Right lung (tissue), 5 donors: ENCODE results near the gene OXT. TPM values are rescaled to one million over a fixed set of nuclear protein-coding genes. Genes with fewer than 3 reads are reported as not detected.
"Not testable (repeated sequence)": the region's sequence is repeated elsewhere in the genome, so short reads cannot be mapped to it uniquely, and the experiment has no call there.

Experiments
- DNase-seq, 2 donors: peaks; one replicate each; pipeline ENCODE4 v3.0.0-alpha.2; 2013
- polyA plus RNA-seq, 5 donors: library from polyadenylated mRNA; unstranded; fragments of 120-200 nt; gene quantifications; one replicate each; pipeline versions ENCODE4 v1.2.1 to v1.2.3, GENCODE V29; 2013; ENCODE audit warnings: inconsistent platforms in 1 of 5, low replicate concordance in 1 of 5; ENCODE audit not compliant: insufficient read length in 5 of 5, insufficient read depth in 1 of 5

Gene OXT
- polyA plus RNA-seq, 5 donors, result not detected

DNA sequence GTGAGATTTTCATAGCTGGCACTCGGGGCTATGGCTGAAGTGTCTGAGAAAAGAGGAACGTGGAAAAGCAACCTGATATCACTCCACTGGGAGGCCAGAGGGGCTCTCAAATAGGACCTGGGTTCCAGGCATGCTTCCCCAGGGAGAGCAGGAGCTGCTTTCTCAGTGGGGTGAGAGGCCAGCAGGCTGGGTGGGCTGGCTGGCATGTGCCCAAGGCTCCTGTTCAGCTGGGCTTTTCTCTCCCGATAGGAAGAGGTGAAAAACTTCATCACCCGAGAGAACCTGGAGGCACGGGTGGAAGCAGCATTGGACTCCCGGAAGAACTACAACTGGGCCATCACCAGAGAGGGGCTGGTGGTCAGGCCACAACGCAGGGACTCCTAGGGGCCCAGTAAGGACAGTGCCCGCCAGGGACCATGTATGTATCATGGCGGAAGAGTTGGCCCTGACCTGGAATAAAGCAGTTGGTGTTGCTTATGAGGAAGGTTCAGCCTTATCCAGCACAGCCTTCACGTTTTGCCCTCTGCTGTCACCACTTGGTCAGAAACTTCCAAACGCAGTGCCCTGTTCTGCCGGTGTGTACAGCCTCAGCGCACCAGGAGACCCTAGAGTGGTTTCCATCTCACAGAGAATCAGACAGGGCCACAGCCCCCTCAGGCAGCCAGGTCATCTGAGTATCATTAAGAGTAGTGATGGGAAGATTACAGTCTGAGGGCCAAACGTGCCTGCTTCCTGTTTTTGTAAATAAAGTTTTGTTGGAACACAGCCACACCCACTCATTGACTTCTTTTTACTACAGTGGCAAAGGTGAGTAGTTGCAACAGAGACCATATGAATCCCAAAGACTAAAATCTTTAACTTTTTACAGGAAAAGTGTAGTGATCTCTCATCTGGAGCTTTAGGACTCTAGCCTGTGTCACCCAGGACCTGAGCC lies 23.7 kb upstream of the OXT start:
- DNase-seq, result no peak

DNA sequence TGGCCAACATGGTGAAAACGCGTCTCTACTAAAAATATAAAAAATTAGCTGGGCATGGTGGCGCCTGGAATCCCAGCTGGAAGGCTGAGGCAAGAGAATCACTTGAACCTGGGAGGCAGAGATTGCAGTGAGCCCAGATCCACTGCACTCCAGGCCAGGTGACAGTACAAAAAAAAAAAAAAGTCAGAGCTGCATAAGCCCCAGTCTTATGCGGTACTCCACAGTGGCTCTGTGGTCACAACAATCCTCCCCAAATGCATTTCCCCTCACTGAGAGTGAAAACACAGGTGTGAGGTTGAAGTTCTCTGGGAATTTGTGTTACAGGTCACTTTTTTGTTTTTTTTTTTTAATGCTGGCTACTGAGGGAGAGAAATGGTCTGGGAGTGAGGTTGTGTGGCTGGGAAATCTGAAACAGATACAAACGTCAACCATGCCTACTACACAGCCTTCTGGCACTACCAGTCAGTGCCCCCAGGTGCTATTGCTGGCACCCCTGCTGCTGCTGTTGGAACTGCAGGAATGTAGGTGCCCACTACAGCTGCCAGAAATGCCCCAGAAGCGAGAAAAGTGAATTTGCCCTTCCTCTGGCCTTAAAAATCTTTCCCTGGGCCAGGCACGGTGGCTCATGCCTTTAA lies 19.9 kb upstream of the OXT start:
- DNase-seq, result no peak

DNA sequence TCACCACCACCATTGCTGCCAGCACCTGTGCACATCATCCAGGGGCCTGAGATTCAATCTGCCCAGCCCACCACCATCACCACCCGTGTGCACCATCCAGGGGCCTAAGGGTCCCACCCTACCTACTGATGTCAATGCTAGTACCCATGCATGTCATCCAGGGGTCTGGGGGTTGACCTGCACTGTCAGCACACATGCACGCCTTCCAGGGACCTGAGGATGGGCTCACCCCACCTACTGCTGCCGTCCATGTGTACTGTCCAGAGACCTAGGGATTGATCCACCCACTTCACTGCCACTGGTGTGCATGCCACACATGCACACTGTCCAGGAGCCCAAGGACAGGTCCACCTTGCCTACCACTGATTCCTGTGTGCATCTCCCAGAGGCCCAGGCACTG lies 11.9 kb upstream of the OXT start:
- DNase-seq, result no peak

DNA sequence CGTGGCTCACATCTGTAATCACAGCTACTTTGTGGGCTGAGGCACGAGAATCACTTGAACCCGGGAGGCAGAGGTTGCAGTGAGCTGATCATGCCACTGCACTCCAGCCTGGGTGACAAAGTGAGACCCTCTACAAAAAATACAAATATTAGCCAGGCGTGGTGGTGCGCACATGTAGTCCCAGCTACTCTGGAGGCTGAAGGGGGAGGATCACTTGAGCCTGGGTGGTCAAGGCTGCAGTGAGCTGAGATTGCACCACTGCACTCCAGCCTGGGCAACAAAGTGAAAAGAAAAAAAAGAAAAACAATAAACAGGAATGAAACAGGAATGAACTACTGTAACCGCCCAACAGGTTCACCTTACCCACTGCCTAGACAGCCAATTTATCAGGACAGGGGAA lies 7.3 kb upstream of the OXT start:
- DNase-seq, result not testable (repeated sequence)

DNA sequence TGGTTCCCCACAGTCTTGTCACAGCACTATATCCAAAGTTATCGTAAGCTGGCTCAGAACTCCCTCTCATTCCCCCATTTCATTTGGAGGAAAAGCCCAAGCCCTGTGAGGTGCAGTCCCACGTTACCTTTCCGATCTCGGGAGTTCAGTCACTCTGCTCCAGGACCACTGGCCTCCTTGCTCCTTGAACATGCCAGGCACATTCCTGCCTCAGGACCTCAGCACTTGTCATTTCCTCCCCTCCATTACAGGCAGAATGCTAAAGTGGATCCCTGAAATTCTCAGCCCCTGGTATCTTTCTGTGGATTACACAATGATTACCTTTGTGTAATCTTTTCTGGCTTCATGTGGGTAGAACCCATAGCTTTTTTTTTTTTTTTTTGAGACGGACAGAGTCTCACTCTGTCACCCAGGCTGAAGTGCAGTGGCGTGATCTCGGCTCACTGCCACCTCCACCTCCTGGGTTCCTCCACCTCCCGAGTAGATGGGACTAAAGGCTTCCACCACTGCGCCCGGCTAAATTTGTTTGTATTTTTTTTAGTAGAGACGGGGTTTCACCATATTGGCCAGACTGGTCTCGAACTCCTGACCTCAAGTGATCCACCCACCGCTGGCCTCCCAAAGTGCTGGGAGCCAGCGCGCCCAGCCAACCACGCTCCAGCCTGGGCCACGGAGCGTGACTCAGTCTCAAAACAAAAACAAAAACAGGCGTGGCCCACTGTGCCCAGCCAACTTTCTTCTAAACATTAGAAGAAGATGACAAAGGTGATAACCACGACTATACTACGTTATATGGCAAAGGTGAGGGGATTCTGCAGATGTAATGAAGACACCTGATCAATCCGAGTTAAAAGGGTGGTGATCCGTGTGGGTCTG lies 4.0 kb upstream of the OXT start:
- no peak for DNase-seq

DNA sequence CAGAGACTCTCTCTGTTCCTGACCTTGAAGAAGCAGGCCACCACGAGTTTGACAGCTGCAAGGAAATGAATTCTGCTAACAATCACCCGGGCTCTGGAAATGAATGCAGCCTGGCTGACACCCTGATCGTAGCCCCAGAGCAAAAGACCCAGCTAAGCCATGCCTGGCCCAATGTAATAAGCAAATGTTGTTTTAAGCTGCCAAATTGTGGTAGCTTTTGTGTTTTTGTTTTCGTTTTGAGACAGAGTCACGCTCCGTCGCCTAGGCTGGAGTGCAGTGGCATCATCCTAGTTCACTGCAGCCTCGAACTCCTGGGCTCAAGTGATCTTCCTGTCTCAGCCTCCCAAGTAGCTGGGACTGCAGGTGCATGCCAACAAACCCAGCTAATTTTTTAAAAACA lies 3.3 kb upstream of the OXT start:
- no peak for DNase-seq

DNA sequence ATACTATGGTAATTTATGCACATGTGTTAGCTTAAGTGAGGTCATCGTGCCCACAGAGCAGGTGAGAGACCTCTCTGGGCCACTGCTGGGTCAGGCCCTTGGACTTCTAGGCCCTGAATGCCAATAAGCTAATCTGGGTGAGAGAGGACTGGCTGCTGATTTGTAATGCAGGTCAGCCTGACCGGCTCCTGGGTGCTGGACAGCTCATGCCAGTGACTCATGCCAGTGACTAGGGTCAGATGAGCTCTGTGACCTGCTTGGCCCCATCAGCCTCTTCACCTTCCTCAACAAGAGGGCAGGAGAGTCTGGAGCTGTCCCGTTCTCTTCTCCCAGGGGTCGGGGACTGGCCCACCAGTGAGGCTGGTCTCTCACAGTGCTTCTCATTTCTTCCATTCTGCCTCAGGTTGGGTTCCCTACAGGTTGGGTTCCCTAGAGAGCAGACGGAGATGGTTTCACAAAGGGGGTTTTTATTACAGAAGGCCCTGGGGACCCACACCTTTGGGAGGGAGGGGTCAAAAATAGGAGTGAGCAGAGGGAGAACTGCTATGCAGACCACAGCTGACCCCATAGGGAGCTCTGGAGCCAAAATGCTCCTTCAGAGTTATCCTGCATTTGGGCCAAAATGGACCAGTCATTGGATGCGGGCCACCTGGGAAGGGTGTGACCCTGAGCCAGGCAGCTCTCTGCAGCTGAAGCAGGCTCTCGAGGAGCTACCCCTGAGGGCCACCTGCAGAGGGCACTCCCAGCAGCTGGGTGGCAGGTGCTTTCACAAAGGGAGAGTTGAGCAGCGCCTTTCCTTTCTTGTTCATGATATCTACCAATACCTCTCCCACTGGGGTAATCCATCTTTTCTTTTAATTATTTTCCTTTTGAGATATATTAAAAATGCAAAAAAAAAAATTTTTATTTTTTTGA lies 2.2 kb upstream of the OXT start:
- DNase-seq, result no peak

DNA sequence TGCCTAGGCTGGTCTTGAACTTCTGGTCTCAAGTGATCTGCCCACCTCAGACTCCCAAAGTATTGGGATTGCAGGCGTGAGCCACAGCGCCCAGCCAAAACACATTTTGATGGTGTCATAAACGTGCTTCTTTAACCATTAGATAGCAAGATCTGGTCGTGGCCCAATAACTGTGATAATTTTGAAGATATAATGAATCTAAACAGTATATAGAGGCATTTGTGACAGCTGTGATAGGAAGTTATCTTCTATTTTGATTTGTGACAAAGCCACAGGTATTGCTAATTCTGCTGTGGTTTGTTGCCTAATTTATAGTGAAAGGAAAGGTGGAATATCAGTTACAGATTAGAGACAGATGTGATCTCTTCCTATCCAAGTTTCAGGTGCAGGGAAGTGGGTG lies 695 bp upstream of the OXT start:
- DNase-seq, result no peak

DNA sequence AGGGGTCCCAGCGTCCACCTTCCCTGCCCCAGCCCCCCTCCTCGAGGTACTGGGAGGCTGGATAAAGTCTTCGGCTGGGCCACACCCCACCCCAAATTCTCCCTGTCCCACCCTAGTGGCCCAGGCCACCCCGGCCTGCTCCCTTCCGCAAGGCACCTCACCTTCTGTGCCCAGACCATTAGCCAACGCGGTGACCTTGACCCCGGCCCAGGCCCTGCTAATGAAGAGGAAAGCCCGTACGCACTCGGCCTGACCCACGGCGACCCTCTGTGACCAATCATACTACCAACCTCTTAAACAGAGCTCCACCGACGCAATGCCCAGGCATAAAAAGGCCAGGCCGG lies 182 bp upstream of the OXT start:
- no peak for DNase-seq

DNA sequence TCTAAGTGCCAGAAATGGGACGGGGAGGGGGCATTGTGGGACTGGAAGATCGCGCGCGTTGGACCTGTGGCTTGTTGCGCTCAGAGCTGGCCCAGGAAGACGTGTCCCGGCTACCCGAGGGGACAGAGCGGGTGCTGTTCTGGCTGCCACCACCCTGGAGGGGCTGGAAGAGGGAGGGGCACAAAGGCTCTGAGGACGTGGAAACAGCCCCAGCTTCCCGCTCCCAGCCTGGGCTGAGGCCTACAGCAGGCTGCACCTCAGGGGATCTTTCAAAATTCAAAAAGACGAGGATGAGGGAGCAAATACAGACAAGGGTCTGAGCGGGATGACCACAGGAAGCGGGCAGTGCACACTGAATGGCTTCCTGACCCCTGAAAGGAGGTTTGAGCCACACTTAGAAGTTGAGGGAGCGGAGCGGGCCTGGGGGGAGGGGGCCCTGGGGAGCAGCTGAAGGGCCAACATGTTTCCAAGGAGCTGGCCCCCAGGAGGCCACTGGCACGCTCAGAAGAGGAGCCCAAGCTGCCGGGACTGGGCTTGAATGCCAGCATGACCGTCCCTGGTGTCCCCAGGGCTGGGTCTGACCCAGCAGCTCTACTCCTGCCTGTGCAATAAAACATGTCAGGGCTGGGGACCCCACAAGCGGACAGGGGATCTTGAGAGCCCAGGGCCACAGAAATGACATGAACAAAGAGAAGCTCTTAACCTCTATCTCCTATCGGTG lies 1.3 kb downstream of the OXT start:
- DNase-seq, result no peak

DNA sequence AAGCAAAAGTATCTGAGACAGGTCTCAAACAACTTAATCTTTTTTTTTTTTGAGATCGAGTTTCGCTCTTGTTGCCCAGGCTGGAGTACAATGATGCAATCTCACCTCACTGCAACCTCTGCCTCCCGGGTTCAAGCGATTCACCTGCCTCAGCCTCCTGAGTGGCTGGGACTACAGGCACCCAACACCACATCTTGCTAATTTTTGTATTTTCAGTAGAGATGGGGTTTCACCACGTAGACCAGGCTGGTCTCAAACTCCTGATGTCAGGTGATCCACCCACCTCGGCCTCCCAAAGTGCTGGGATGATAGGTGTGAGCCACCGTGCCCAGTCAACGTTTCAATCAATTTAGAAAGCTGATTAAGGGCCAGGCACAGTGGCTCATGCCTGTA lies 1.8 kb downstream of the OXT start:
- not testable (repeated sequence) for DNase-seq

DNA sequence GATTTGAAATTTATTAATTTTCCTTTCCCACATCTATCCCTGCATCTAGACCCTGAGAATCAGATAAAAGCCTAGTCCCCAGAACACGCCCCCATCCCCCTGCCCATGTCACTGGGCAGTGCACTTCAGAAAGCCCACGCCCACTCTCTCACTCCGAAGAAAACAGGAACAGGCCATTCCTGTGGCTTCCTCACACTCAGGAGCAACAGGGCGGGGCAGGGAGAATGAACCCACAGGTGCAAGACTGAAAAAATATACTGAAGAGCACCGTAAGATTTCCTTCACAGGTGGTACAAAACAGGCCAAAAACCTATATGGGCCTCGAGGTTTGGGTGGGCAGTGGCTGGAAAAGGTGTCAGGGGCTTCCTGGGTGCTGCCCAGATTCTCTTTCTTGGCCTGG lies 3.4 kb downstream of the OXT start:
- DNase-seq, result no peak

DNA sequence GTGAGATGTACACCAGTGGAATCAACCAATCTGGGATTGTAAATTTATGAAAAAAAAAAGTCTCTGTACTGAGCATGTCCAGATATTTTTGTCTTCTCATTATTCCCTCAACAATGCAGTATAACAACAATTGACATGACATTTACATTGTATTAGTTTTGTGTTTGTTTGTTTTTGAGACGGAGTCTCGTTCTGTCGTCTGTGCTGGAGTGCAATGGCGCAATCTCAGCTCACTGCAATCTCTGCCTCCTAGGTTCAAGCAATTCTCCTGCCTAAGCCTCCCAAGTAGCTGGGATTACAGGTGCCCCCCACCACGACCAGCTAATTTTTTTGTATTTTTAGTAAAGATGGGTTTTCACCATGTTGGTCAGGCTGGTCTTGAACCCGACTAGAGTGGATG lies 3.9 kb downstream of the OXT start:
- not testable (repeated sequence) for DNase-seq

DNA sequence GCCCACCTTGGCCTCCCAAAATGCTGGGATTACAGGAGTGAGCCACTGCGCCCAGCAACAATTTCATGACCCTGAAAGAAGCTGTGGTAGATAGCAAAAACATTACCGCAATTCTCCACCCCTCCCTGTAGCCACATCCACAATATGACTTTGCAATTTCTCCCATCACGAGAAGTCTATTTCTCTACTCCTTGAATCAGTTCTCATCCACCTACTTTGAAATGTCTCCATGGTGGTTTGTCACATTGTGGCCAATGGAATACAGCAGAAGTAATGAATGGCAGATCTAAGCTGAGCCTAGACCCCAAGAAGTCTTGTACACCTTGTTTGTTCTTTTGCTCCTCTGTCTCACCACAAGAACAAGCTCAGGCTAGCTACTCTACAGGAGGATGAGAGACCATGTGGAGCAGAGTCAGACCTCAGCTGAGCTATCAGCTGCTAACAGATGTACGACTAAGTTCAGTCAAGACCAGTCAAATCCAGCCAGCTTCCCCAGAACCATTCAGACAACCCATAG lies 6.3 kb downstream of the OXT start:
- no peak for DNase-seq

DNA sequence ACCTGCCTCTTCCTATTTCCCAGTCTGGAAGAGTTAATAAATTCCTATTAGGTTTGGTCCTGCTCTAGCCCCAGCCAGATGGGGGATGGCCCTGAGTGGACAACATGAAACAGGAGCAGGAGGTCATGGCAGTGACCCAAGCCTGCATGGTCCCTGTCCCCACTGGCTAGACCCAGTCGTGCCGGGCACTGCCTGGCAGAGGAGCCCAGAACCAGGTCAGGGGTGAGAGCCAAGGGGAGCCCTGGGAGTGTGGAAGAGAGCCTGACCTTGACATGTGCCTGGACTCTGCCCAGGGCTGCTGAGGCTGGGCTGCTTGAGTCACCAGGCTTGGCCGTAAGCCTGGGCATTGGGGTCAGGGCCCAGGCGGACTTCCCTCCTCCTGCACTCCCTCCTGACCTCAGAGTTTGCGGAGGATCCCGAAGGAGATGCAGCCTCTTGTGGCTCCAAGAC lies 9.5 kb downstream of the OXT start:
- no peak for DNase-seq

DNA sequence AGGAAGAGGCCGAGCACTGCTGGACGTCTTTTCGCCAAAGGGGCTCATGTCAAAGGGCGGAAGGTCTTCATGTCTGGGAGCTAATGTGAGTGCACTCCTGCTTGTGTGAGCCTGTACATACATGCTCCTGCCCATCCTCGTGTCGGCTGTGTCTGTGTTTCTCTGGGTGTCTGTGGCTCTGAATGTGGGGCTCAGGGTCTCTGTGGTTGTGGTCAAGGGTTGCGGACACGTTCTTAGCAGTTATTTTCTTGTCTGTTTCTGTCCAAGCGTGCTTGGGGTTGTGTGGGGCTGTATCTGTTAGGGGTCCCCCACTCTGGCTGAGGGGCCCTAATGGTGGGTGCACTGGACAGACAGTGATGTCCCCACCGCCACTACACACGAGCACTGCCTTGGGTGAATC lies 10.2 kb downstream of the OXT start:
- no peak for DNase-seq

DNA sequence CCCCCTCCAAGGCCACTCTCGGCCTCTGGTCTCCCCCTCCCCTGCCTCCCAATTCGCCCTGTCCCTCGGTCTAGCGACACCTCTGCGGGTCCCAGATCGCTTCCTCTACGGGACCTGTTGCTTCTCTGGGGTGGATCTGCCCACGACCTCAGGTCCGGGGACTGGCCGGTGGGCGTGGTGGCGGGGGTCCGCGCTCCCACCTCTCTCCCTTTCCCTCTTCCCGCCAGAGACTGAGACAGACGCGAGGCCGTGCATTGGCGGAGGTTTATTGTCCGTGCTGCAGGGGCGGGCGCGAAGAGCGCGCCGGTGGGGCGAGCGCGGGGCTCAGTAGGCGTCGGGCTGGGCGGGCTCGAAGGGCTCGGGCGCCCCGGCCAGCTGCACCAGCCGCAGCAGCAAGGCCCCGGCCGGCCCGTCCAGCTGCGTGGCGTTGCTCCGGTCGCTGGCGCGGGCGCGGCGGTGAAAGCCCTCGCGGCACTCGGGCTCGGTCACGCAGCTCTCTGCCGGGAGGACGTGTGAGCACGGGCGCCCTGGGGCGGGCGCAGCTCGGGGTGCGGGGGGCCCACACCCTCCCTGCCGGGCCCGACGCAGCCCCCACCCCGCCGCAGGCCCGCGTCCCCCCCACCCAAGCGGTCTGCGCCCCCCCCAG lies 11.0 kb downstream of the OXT start:
- DNase-seq, result no peak

DNA sequence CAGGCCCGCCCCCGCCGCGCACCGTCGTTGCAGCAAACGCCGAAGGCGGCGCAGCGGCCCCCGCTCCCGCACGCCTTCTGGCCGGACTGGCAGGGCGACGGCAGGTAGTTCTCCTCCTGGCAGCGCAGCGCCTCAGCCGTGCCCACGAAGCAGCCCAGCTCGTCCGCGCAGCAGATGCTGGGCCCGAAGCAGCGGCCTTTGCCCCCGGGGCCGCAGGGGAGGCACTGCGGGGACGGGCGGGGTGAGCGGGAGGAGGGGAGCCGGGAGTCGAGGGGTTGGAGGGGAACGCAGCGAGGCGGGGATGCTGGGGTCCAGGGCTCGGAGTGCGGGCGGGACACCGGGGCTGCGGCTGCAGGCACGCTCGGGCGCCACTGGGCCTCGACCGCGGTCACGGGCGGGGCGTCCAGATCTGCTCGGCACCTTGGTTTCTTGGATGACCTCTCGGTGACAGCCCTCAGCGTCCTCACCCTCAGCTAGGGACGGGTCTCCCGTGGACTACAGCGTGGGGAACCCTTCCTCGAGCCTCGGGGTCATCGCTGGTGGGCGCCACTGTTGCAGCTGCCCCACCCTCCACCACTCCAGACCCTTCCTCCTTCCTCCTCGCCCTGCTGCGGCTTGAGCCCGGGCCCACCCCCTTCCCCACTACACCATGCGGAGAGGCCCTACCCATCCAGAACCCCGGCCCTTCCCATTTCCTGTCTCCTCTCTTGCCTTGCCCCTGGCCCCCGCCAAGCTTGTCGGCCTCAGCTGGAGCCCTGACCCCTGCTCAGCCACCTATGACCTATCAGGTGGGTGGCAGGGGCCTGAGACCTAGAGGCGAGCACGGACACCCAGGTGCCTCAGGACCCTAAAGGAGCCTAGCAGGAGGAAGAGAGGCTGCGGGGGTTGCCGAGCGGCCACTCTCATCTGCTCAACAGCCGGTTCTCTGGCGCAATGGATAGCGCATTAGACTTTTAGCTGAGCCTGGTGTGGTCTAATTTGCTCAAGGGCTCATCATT lies 11.8 kb downstream of the OXT start:
- no peak for DNase-seq
